HG03175 (cell line): ENCODE measurements around the gene DOCK8.
"Not testable (repeated sequence)": the region's sequence is repeated elsewhere in the genome, so short reads cannot be mapped to it uniquely, and the experiment has no call there.

Source experiments
- ATAC-seq: cut with Tn5 transposase; IDR thresholded peaks from one replicate; pipeline ENCODE4 v1.9.1; 2021; ENCODE audit warnings: mild to moderate bottlenecking, moderate library complexity; ENCODE audit not compliant: unreplicated experiment

DOCK8 gene

GRCh38 chr9:214648-215493 lies at the start of gene DOCK8:
Gene DOCK8, plus strand, starts transcription at chr9:214865. Its CDS starts 112 bp downstream, at chr9:214977.
- ATAC-seq = peak; percentile 86

DNA sequence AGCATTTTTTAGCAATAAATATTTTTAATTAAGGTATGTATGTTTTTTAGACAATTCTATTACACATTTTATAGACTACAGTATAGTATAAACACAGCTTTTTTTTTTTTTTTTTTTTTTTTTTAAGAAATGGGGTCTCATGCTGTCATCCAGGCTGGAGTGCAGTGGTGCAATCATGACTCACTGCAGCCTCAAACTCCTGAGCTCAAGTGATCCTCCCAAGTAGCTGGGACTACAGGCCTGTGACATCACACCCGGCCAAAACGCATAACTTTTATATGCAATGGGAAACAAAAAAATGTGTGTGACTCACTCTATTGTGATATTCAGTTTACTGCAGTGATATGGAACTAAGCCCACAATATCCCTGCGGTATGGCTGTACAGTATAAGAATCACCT lies 44.9 kb upstream of the DOCK8 start:
- not testable (repeated sequence) for ATAC-seq

DNA sequence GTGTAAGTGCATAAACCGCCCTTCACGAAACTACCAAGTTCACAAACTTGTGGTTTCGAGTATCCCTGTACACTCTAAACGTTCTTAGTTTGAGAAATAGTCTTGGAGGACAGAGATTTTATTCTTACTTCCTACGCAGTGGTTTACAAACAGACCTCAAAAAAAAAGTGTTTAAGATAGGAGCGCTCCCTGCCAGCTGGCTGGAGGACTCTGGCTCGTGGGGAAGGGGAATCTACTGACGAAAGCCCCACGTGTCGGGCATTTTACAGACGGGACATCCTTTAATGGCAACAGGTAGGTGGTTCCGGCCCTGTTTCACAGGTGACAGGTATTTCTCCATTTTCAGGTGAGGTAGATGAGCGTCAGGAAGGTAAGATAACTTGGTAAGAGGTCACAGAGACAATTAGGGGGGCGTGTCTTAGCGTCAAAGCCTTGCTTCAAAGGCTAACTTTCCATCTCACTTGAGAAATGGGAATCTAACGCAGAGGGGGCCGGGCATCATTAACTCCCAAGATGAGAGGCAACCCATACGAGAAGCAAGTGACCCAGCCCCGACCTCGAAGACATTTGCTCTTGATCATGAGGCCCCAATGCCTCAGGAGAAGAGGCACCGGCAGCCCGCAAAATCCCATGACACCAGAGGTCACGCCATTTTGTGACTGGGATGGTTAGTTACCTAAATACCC lies 36.4 kb upstream of the DOCK8 start:
- not testable (repeated sequence) for ATAC-seq

- not testable (repeated sequence) for ATAC-seq
Observed at GRCh38 chr9:178970-179383, 35.7 kb upstream of the DOCK8 start, which contains the start of gene ZNG1A. Gene ZNG1A, minus strand, starts transcription at chr9:179056. Its CDS starts 87 bp downstream, at chr9:178969.

DNA sequence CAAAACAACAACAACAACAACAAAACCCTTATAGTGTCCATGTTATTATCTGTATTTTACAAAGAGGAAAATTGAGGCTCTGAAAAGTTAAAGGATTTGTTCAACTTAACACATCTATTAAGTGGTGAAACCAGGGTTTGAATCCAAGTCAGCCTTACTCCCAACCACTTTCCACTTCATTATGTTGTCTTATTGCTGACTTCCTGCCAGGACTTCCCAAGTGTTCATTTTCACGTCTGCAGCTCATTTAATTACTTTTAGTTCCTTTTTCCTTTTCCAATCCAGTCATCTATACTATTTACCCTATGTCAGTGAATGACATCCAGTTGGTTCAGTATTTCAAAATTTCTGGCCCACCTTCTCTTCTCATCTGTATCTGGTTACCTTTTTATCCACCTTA lies 15.1 kb upstream of the DOCK8 start:
- ATAC-seq = not testable (repeated sequence)

- ATAC-seq = no peak
Observed at GRCh38 chr9:206481-206880, 8.2 kb upstream of the DOCK8 start.

DNA sequence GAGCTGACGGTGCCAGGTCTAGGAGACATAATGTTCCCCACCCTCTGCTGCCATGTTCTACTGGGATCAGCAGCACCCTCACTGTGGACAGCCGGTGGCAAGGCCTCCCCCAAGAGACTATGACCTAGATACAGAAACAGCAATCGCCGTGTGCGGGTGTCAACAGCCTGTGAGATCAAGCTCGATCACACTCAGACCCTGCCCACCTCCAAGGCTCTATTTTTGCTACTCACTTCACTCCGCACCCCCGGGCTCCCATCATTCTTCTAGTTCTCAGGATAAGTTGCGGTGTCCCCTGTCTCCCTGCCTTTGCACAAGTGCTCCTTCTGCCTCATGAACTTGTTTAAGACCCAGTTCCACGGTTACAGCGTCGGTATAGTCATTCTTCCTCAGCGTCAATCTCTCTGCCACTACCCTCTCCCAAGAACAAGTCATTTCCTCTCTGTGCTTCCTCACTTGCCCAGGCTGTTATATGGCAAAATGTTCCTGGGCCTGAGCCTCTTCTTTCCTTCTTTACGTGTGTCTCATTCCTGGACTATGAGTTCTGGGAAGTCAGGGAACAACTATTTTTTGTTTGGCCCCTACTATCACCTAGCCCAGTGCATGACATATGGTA lies 5.4 kb upstream of the DOCK8 start:
- ATAC-seq = no peak

DNA sequence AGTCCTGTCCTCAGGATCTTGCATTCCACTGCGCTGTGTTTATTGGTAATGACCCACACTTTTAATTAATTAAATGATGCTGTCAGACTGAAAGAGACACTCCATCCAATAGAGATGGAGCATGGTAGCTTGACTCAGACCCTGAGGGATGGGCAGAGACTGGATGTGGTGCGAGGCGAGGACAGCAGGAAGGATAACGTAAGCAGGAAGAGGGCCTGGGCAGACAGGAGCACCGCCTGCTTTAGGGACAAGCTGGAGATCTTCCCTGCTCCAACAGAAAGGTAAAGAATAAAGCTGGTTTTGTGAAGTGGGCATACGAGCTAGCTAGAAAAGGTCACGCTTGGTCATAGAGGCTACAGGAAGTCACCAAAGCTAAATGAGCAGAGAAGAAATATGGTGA lies 3.6 kb upstream of the DOCK8 start:
- no peak for ATAC-seq

GRCh38 chr9:211557-211956 lies 3.1 kb upstream of the DOCK8 start:
- ATAC-seq = no peak

- ATAC-seq = no peak
Observed at GRCh38 chr9:212297-212696, 2.4 kb upstream of the DOCK8 start.

DNA sequence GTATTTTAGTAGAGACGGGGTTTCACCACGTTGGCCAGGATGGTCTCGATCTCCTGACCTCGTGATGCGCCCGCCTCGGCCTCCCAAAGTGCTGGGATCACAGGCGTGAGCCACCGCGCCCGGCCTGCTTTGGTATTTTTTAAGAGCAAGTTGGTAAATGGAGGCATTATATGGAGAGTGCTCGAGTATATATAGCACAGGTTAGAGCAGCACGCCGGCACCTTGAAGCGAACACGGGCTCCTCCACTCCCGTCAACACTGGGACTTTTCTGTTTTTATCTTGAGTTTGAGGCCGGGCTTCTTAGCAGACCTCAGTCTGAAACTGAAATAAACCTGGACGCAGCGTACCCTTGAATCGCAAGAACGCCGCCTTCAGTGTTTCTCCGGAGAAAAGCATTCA lies 764 bp upstream of the DOCK8 start:
- ATAC-seq = not testable (repeated sequence)

- ATAC-seq = no peak
Observed at GRCh38 chr9:214351-214647, 366 bp upstream of the DOCK8 start.

DNA sequence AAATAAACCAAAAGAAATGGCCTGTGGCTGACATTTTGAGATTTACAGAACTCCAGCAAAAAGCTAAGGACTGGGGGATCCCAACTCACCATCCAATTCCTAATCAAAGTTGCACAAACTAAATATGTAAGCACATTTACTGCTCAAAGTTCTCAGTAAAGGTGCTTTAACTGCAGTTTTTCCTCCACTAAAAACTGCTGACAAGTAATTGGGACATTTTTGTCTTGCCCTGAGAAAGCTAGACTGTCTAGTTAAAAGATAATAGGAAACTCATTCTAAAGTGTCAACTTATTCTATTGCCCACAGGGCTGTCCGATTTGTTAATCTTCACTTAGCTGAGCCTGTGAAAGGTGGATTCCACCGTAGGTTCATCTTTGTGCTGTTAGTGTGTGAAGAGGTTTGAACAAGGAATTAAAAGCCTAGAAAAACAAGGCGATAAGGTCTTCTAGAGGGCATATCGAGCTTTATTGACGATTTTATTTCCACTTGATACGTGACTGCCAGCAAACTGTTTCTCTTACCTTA lies 1.0 kb downstream of the DOCK8 start:
- no peak for ATAC-seq

DNA sequence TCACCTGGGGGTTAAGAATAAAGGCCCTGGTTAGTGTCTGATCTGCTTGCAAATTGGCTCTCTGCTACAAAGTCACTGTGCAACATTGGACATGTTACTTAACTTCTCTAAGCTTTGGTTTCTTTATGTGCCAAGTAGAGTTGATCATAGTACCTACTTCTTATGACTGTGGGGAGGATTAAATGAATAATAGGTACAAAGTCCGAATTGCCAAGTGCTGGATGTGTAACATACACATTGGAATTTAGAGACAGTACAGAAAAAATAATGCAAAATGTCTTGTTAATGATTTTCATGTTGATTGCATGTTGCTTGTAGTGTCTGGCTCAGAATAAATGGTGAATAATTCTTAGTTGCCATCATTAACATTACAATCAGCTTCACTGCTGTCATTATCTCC lies 2.2 kb downstream of the DOCK8 start:
- no peak for ATAC-seq

DNA sequence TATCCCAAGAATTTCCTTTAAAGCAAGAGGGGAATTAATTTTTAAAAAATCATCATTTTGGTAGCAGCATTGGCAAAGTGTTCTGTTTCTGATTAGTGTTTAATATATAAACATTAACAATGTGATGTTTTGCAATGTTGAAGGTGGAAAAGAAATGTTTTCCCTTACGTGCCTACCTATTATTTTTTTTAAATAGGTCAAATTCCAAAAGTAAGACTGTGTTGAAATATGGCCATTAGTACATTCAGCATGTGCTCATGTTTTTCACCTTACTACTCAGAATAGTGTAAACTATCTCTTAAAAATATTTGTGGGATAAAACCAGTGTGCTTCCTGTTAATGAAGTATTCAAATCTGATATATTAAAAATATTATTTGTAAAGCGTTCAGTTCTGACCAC lies 3.3 kb downstream of the DOCK8 start:
- no peak for ATAC-seq

DNA sequence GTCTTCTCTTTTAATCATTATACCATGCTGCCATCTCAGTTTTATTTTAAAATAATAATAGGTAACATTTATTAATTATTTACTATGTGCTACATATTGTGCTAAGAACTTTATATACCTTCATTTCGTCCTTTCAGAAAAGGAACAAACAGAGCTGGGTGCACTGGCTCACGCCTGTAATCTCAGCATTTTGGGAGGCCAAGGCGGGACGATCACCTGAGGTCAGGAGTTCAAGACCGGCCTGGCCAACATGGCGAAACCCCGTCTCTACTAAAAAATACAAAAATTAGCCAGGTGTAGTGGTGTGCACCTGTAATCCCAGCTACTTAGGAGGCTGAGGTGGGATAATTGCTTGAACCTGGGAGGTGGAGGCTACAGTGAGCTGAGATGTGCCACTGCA lies 4.4 kb downstream of the DOCK8 start:
- not testable (repeated sequence) for ATAC-seq

DNA sequence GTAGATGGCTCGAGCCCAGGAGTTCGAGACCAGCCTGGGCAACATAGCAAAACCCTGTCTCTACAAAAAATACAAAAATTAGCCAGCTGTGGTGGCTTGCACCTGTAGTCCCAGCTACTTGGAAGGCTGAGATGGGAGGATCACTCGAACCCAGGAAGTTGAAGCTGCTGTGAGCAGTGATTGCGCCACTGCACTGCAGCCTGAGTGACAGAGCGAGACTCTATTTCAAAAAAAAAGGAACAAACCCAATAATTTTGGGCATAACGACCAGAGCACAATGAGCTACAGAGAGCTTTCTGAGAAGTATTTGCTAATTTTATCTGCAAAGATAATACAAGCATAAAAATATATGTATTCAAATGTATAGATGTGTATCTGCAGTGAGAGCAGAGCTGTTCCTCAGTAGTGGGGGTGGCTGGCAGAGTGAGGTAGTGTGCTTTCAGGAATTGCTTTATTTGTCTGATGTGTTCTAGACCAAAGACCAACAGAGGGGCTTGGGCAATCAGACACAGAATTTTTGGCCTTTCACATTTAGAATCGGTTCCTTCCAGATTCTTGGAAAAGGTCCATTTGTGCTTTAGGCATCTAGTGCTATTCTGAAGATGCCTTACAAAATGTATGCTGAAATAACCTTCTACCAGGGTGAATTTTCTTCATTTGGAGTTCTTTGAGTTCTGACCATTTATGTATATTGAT lies 5.2 kb downstream of the DOCK8 start:
- no peak for ATAC-seq

GRCh38 chr9:221989-222776 lies 7.5 kb downstream of the DOCK8 start:
- no peak for ATAC-seq

DNA sequence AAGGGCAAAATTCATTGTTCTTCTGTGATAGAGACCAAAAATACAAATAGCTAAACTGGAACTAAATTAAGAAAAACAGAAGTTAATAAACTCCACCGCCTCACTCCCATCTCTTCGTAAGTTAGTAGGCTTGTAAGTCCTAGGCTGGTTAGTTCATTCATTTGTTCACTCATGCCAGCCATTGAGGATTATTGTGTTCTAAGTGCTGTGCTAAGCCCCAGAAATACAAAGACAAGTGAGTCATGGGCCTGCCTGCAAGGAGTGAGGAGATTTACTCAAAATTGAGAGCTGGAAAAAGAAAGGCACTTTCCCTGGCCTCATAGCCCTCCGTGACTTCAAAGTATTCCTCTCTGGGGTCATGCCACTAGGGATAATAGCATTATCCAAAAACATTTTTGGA lies 8.5 kb downstream of the DOCK8 start:
- no peak for ATAC-seq

DNA sequence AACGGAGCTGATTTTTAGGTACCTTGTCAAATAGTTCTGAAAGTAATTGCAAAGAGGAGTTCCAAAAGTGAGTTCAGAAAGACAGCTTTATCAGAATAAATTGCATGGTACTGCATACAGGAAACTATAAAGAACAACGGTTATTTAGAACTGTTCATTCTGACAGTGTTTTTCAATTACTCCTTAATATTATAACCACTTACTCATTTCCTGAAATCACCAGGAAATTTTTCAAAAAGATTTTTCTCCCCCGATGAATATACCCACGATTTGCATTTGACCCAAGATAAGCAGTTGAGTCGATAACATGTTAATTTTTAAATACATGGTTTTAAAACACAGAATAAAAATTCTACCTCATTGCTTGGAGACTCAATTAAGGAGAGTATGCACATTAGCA lies 9.4 kb downstream of the DOCK8 start:
- no peak for ATAC-seq
